ENCODE results near the gene MCC.

DNA sequence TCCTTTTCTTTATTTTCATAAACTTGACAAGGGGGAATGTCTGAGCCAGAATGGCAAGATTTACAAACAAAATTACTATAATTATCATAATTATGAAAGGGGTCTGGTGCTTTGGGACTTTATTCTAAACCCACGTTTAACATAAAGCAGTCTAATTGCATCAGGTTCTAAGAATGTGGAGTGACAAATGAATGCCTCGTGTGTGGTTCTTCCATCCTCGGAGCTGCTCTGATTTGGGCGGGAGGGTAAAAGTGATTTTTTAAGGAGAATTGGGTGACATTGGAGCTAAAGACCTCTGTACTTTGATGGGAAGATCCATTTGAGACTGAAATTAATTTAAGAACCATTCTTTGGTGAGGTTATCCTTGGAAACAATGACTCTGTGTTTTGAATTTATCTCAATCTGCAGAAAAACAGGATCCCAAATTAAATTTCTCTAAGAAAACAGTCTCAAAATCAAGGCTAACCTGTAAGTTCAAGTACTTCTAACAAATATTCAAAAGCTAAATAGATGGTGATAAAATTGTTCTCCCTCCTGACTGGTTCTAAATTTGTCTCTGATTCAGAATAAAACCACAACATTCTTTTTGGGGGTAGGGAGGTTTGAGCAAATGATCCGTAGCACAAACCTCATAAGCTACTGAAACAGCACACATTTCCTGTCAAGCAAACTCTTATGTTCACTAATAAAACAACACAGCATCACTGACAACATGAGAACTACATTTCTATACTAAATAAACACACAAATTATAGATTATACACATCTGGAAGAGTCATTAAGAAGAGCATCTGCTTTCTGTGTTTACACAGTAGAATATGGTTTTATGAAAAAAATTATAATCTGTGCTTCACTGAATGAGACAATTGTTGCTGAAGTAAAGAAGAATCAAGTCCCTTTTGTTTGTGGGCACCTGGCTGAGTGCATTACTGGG, 426.1 kb downstream of the MCC start:
- TF ChIP-seq CTCF (IDR thresholded peaks at IDR 0.05) (no peak), POLR2AphosphoS5 (IDR thresholded peaks at IDR 0.05; ENCODE audit: low read depth, low read length) (no peak)

Measured in Panc1 (cell line).